Iris pigment epithelial cell (primary cell): ENCODE measurements around the gene SYTL2.

Source experiments
- DNase-seq: peaks from one replicate; pipeline ENCODE4 v3.0.0-alpha.2; 2011; ENCODE audit warnings: low read depth

The SYTL2 gene

GRCh38 chr11:85732965-85733364, 78.0 kb downstream of the SYTL2 start:
- DNase-seq, result no peak

GRCh38 chr11:85726381-85726780, 84.6 kb downstream of the SYTL2 start:
- DNase-seq, result no peak

GRCh38 chr11:85725510-85726258, 85.3 kb downstream of the SYTL2 start:
- DNase-seq, result peak; percentile 79

GRCh38 chr11:85724748-85725465, 86.0 kb downstream of the SYTL2 start:
- no peak for DNase-seq

GRCh38 chr11:85723088-85723487, 87.9 kb downstream of the SYTL2 start:
- DNase-seq, result no peak

GRCh38 chr11:85721191-85721590, 89.8 kb downstream of the SYTL2 start:
- no peak for DNase-seq

- DNase-seq, result peak; percentile 93
Measured at GRCh38 chr11:85718991-85719807, 91.7 kb downstream of the SYTL2 start.

GRCh38 chr11:85718126-85718943, 92.6 kb downstream of the SYTL2 start:
- no peak for DNase-seq

- DNase-seq, result no peak
Measured at GRCh38 chr11:85717429-85717828, 93.5 kb downstream of the SYTL2 start.

GRCh38 chr11:85712953-85713352, 98.0 kb downstream of the SYTL2 start:
- no peak for DNase-seq

- peak; percentile 16 for DNase-seq
Measured at GRCh38 chr11:85710917-85711316, 100.0 kb downstream of the SYTL2 start.

GRCh38 chr11:85709941-85710702, 100.8 kb downstream of the SYTL2 start:
- no peak for DNase-seq

- DNase-seq, result no peak
Measured at GRCh38 chr11:85705800-85706199, 105.1 kb downstream of the SYTL2 start.

- no peak for DNase-seq
Measured at GRCh38 chr11:85704967-85705366, 106.0 kb downstream of the SYTL2 start.

- no peak for DNase-seq
Measured at GRCh38 chr11:85699957-85700741, 110.8 kb downstream of the SYTL2 start.

- no peak for DNase-seq
Measured at GRCh38 chr11:85698195-85698594, 112.7 kb downstream of the SYTL2 start.

GRCh38 chr11:85697747-85698146, 113.2 kb downstream of the SYTL2 start:
- DNase-seq, result no peak

- no peak for DNase-seq
Measured at GRCh38 chr11:85695546-85695945, 115.4 kb downstream of the SYTL2 start.

- peak; percentile 60 for DNase-seq
Measured at GRCh38 chr11:85694385-85694980, 116.5 kb downstream of the SYTL2 start.
